GM19455 (cell line): Measurements from ENCODE around the gene GHSR.
"Not testable (repeated sequence)": the region's sequence is repeated elsewhere in the genome, so short reads cannot be mapped to it uniquely, and the experiment has no call there.

Source experiments
- ATAC-seq: cut with Tn5 transposase; IDR thresholded peaks from one replicate; pipeline ENCODE4 v1.9.1; 2021; ENCODE audit not compliant: unreplicated experiment

GHSR gene, protein sequence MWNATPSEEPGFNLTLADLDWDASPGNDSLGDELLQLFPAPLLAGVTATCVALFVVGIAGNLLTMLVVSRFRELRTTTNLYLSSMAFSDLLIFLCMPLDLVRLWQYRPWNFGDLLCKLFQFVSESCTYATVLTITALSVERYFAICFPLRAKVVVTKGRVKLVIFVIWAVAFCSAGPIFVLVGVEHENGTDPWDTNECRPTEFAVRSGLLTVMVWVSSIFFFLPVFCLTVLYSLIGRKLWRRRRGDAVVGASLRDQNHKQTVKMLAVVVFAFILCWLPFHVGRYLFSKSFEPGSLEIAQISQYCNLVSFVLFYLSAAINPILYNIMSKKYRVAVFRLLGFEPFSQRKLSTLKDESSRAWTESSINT

DNA sequence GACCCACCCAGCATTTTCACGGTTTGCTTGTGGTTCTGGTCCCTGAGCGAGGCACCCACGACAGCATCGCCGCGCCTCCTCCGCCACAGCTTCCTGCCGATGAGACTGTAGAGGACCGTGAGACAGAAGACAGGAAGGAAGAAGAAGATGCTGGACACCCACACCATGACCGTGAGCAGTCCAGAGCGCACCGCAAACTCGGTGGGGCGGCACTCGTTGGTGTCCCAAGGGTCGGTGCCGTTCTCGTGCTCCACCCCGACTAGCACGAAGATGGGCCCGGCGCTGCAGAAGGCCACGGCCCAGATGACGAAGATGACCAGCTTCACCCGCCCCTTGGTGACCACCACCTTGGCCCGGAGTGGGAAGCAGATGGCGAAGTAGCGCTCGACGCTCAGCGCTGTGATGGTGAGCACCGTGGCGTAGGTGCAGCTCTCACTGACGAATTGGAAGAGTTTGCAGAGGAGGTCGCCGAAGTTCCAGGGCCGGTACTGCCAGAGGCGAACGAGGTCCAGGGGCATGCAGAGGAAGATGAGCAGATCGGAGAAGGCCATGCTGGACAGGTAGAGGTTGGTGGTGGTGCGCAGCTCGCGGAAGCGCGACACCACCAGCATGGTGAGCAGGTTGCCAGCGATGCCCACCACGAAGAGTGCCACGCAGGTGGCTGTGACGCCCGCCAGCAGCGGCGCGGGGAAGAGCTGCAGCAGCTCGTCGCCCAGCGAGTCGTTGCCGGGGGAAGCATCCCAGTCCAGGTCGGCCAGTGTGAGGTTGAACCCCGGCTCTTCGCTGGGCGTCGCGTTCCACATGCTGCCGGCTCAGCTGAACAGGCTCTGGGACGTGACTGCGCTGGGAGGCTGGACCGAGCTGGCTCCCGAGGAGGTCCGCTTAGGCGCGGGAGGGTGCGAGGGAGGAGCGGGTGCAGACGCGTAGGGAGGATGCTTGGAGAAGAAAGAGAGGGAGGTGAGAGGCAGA lies at the start of gene GHSR:
GHSR (minus strand) TSS at position 846 of the 969 bp plus-strand sequence; CDS start at position 803, 43 bp downstream.
- ATAC-seq, result no peak

DNA sequence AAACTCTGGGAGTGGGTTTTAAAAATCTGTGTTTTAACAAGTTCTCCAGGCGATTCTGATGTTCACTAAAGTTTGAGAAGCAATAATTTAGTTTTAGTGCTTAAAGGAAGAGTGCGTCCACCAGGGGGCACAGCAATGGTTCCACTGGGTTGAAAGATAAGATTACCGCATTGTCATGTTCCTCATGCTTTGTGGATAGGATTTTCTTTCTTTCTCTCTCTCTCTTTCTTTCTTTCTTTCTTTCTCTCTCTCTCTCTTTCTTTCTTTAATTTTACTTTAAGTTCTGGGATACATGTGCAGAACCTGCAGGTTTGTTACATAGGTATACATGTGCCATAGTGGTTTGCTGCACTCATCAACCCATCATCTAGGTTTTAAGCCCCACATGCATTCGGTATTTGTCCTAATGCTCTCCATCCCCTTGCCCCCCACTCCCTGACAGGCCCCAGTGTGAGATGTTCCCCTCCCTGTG lies 42.0 kb upstream of the GHSR start:
- ATAC-seq, result not testable (repeated sequence)

- no peak for ATAC-seq
Measured at GRCh38 chr3:172478116-172478515, 29.9 kb upstream of the GHSR start.

DNA sequence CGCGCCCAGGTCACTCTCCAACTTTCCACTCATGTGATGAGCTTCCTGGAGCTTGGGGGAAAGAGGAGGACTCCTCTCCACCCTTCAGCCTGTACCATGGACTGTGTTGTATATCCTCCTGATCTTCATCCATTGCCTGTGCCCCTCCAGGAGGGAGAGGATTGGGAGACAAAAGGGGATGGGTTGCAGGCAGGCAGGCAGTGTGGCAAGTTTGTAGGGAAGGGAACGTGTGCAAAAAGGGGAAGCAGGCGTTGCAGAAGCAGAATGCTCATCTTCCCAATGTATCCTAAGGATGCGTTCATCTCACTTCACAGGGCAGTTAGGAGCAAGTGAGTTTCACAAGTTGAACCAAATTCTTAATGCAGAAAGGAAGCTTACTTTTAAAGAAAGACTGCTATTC lies 28.1 kb upstream of the GHSR start:
- ATAC-seq, result no peak

DNA sequence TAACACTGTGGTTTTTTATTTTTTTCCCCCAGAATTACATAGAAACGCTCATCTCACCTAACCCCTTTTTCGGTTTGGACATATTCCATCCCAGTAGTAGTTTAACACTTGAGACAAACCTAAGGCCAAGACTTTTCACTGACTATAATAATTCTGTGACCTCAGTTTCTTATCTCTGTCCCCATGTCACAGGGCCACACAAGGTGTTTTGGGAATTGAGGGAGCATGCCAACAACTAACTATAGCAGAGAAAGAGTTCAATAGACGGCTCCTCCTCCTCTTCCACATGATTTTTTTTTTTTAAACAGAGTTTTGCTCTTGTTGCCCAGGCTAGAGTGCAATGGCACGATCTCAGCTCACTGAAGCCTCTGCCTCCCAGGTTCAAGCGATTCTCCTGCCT lies 27.4 kb upstream of the GHSR start:
- ATAC-seq, result no peak

DNA sequence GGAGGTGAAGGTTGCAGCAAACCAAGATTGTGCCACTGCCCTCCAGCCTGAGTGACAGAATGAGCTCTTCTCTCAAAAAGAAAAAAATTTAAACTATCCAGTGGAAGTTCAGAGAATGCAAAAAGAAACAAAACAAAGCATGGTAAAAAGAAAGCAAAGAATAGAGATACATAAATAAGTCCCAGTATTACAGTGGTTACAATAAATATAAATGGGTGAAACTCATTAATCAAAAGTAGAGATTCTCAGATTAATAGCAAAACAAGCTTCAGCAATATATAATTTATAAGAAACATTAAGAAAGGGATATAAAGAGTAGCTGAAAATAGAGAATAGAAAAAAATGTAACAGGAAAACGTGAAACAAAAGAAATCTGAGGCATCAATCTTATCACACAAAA lies 23.6 kb upstream of the GHSR start:
- ATAC-seq, result no peak

DNA sequence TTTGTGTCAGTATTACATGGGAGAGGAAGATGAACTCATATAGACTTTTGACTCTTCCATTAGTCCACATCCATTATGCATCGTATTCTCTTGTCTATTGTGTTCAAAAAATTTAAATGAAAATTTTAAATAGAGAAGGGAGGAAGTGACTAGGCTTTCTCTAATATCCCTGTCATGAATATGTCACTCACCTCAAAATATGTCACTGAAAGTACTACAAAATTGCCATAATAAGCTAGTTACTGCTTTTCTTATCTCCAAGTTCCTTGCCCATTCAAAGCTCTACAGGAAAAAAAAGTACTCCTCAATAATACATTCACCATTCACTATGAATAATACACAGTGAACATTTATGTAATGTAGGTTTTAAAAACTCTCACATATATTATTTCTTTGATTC lies 22.3 kb upstream of the GHSR start:
- no peak for ATAC-seq

DNA sequence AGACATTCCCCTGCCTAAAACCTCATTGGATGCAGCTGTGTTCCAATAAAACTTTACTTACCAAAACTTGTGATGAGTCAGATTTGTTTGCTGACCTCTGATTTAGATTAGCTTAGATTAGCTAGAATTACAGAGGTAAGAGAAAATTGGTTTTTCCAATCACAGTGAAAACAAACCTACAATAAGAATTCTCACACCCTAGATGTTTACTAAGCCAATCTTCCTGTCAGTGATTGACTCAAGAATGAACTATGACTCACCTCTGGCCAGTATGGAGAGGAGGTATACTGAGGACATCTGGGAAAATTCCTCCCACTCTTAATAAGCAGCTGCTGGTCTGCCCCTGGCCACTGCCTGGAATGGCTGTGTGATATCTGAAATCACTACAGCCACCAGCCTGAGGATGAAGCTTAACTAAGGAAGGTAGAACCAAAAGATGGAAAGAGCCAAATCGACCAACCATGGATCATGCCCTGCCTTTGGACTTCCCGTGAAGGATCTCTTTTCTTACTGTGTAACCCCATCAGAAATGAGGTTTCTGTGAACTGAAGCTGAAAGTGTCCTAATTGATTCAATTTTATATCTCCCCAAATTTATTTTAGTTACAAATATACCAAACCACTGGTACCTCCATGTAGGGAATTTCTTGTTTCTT lies 19.0 kb upstream of the GHSR start:
- no peak for ATAC-seq

GRCh38 chr3:172466553-172467130 lies 18.4 kb upstream of the GHSR start:
- ATAC-seq, result no peak

GRCh38 chr3:172465281-172465680 lies 17.0 kb upstream of the GHSR start:
- ATAC-seq, result no peak

GRCh38 chr3:172464306-172464705 lies 16.1 kb upstream of the GHSR start:
- ATAC-seq, result no peak

DNA sequence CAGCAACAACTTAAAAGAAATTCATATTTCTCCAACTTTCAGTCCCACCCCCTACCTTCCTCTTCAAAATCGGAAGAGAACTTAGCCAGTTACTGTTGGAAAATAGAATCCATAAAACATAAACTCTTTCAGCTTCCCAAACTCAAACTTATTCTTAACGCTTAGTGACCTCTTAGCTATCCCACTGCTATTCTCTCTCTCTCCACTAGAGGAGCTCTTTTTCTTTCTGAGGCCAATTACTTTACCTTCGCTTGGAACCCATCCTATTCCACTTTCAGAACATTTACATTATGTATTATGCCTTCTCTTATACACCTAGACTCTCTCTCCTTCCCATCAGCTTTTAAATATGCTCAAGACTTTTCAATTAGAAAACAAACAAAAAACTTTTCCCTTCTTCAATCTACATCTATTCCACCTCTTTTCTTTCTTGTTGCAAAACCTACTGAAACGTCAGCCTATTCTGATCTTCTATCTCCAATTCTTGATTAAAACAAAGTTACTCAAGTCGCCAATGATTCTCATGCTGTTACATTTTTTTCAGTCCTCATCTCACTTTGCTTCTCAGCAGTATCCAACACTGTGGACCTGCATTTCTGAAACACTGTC lies 13.4 kb upstream of the GHSR start:
- peak; percentile 66 for ATAC-seq

DNA sequence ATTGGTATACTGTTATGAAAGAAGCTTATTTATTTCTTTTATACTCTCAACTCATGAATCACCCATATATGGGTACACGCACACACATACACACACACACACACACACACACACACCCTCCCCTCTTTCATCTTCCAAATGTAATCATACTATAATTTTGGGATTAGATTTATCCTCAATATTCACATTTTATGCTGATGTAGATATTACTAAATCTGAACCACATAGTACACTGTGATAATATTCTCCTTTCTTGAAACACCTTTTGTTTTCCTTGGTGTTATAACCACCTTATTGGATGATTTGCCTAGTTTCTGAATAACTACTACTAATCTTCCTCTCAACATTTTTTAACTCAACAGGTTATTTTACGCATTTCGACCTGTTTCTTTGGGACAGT lies 8.1 kb upstream of the GHSR start:
- ATAC-seq, result no peak

DNA sequence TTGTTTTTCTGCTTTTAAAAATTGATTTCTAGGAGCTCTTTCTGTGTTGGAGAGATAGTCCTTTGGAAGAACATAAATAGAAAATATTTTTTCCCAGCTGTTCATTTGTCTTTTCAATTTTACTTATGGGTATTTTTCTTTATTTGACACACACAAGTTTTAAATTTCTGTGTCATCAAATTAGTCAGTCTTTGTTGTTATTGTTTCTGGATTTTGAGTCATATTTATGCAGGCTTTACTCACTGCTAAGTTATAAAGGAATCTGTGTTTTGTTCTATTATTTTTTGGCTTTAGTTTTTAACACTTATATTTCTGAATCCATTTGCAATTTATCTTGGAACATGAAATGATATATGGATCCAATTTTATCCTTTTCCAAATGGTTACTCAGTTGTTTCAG lies 5.9 kb upstream of the GHSR start:
- ATAC-seq, result no peak

DNA sequence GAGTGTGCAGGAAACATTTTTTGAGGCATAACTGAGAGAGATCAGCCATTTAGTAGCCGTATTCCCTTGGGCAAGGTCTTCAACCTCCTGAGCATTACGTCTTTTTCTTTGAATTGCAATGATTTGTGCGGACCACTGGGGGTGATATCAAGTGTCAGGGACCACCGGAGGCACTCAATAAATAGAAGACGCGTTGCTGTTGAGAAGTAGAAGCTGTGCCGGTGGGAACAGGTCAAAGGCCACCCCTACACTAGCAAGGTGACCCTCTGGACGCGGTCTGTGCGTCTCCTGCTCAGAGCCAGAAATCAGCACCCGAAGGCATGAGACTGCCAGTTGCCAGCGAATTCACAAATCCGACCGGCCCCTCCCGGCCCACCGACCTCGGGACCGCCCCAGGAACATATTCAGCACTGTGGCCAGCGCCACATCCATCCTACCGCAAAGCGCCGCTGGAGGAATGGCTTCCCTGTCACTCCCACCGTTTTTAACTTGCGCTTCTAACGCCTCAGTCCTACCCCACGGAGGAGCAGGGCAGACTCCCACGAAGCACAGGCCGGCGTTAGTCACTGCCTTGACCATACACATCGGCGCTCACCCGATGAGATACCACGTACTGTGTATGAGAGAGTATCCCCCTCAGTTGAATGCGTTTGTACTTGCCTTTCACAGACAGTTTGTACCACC lies 1.4 kb upstream of the GHSR start:
- no peak for ATAC-seq

GRCh38 chr3:172448661-172449465 lies 607 bp upstream of the GHSR start:
- ATAC-seq, result no peak

DNA sequence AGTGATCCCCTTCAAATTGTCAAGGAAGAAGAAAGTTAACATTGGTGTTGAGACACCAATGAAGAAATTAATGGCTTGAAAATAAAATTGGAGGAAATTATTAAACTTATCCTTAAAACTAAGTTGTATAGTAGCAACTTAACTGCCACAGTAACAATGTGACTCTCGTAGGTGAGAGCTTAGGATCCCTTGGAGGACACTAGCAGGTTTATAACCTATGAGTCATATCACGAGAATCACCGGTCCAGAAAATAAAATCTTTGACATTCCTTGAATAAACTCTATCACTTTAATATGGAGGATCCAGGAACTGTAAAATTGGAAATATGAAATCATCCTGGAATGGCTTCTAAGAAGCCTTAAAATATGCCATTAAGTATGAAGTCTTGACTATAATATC lies 2.1 kb downstream of the GHSR start:
- ATAC-seq, result no peak

DNA sequence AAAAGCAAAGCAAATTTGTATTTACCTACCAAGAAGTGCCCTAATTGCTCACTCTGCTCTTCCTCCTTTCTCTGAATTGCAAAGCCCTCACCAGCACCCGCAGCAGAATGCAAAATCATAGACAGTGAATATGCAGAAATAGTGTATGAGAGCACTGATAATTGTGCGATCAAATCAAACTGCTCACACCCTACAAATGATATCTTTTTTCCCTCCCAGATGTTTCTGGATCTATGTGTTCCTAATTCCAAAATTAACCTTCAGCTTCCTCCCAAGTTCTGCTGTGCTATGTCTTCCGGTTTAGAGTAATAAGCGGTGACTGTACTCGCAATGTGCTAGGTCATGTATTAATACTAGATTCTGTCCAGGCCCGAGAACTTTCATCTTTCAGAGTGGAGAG lies 3.4 kb downstream of the GHSR start:
- no peak for ATAC-seq

- no peak for ATAC-seq
Measured at GRCh38 chr3:172442606-172443005, 5.7 kb downstream of the GHSR start.
